GM19372 (cell line): ENCODE measurements around the gene TEKTIP1.
A peak's percentile ranks its signal among the peaks of the same experiment; 100 is the strongest.
"Not testable (repeated sequence)": the region's sequence is repeated elsewhere in the genome, so short reads cannot be mapped to it uniquely, and the experiment has no call there.

ENCODE experiments used
- ATAC-seq: cut with Tn5 transposase; IDR thresholded peaks from one replicate; pipeline ENCODE4 v1.9.1; 2021; ENCODE audit warnings: mild to moderate bottlenecking, low read depth, moderate library complexity; ENCODE audit not compliant: unreplicated experiment

The TEKTIP1 gene

DNA sequence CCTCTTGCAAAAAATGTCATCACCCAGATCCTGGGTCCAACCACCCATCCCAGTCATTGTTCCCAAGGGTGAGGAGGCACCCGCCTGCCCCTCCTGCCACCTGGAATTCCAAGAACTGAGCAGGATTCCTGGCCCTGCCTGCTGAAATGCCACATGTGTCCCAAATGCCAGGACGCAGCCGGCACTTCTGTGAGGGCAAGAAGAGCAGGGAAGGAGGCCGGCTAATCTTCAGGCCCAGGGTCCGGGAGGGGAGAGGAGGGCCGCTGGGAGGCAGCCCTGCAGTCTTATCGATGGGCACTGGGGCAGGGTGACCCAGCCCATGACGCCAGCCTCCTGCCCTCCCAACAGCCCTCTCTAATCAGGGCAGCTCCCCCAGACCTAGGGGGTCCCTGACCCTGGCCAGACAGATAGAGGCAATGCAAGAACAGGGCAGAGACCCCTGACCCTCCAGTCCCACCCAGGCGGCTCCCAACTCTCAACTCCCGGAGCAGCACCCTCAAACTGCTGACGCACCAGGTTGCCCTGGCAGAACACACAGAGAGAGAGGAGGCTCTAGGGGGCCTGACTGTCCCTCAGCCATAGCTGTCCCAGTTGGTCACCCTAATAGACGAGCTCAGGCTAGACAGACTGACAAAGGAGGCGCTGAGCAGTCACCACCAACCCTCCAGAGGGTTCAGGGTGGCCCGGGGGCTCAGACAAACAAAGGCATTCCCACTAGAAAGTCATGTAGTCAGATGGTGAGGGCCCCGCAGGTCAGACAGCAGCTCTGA is 16.9 kb downstream of the TEKTIP1 start:
- no peak for ATAC-seq

- no peak for ATAC-seq
These were observed 17.5 kb downstream of the TEKTIP1 start for GRCh38 chr19:3556423-3556977.

DNA sequence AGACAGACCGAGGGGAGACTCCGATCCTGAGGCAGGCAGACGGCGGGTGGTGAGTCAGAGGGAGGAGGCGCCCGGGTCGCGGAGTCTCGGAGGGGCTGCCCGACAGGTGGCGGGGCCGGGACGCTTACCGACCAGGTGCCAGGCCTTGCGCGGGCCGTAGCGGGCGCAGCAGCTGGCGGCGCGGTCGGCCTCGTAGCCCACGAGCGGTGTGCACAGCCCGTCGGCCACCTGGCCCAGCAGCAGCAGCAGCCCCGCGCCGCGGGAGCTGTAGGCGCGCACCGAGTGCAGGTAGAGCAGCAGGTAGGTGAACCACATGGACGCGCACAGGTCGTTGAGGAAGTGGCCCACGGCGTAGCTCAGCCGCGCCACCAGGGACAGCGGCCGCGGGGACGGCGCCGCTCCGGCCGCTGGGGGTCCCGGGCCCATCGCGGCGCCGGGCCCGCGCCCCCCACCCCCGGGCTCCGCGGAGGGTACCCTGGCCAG is 18.0 kb downstream of the TEKTIP1 start:
- peak; percentile 32 for ATAC-seq

DNA sequence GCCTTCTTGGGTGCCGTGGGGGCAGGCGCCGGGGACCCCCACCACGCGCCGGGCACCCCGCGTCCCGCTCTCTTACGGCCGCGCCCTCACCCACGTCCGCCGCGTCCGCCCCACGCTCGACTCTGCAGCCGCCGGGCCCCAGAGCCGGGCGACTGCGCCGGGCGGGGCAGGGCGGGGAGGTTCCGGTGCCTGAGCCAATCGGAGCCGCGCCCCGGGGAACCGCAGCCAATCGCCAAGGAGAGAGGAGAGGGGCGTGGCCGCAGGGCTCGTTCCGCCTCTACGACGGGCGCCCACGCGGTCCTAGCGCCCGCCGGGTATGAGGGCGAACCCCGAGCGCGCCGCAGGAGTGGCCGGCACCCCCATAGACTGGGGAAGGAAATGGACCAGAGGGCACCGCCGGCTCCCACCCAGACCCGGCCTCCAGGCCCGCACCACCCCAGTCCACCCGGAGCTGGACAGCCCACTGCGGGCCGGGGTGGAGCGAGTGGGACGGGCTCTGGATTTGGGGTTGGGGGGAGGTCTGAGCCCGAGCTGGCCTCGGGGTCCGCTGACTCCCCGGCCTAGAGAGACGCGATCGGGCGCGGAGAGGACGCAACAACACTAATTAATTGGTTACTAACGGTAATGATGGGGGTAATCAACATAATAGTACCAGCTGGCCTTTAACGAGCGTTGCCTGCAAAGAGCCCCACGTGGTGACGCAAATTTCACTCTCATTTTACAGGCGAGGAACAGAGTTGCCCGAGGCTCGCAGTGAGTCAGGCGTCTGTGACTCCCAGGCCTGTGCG is 18.7 kb downstream of the TEKTIP1 start, which contains the start of gene MFSD12:
MFSD12 (minus strand) TSS at position 126 of the 788 bp plus-strand sequence. CDS start 183 bp downstream, outside the sequence.
- ATAC-seq = peak; percentile 89

DNA sequence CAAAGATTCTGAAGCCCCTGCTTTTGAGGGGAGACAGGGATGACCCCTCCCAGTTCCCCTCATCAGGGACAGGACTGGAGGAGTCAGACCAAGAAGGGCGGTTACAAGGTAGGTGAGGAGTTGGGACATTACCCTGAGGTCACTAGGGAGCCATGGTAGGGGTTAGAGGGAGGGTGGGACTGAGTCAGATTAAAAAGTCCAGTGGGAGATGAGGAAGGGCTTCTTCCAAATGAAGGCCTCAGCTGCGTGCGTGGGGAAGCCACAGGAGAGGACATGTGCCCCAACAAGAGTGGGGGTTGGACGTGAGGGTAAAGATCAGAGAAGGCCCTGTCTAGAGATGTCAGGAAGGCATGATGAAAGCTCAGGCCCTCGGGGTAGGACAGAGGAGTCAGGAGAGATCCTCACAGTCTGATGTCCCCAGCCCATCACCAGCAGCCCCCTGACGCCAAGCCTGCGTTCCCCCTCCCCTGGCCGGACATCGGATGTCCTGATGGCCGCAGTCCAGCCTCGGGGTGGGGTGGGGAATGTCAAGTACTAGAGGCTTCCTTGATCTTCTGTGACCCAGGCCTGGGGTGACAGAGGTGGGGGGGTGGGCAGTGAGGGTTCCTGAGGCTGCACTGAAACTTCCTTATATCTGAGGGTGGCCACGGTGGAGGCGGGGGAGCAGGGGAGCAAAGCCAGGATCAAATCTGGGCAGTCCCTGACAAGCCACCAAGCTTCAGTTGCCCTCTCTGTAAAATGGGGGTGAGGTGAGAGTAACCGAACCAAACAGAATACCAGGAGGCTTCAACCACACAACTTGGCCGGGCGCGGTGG is 24.9 kb downstream of the TEKTIP1 start:
- ATAC-seq = no peak

GRCh38 chr19:3565139-3565538 is 26.2 kb downstream of the TEKTIP1 start:
- ATAC-seq = no peak

DNA sequence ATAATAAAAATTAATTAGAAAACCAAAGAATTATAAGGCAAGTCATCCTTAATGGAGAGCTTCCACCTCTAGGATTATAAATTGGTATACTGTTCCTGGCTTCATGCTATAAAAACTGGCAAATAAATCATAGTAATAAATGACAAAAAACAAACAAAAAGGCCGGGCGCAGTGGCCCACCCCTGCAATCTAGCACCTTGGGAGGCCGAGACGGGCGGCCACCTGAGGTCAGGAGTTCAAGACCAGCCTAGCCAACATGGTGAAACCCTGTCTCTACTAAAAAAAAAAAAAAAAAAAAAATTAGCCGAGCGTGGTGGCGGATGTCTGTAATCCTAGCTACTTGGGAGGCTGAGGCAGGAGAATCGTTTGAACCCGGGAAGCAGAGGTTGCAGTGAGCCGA is 31.1 kb downstream of the TEKTIP1 start:
- not testable (repeated sequence) for ATAC-seq

DNA sequence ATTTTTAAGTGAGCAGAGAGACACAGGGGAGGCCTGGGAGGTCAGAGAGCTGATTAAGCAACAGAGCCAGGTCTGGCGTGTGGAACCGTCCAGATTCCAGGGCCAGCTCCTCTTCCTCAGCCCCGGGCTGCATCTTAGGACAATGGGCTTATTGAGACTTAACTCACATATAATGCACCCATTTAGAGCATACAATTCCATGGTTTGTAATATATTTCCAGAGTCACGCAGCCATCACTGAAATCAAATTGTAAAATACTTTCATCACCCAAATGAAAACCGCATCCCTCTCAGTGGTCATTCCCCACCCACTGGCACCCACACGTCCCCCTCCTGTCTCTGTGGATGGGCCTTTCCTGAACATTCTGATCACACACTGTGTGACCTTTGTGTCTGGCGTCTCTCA is 31.6 kb downstream of the TEKTIP1 start:
- no peak for ATAC-seq

DNA sequence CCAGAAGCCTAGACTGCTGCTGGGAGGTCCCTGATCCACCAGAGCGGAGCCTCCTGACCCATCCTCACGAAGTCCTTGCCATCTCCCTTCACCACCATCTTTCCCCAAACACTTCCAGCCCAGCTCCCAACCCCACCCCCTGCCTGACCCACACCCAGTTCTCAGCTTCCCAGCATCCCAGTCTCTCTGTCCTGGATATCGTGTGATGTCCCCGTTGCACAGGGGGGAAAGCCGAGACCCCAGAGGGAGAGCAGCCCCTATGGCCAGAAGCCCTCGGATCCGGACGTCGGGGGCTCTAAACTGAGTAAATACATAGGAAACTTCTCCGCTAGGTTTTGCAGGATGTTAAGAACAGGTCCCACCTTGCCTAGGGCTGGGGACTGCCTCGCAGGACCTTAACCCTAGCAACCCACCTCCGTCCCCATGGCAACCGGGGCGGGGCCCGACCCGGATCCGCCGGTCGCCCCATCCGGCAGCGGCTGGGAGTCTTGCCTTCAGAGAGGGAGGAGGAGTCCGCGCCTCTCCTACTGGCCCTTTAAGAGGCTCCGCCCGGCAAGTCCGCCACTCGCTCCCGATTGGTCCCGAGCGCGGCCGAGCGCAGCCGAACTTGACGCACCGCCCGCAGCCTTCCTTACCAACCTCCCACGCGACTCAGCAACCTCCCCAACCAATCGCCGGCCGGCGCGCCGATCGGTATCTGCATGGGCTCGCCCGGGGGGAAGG is 33.3 kb downstream of the TEKTIP1 start:
- peak; percentile 84 for ATAC-seq

GRCh38 chr19:3572855-3573161 is 33.8 kb downstream of the TEKTIP1 start, which contains the start of gene HMG20B:
HMG20B (plus strand) TSS chr19:3572944; CDS start chr19:3573310, 366 bp downstream.
- ATAC-seq = no peak

DNA sequence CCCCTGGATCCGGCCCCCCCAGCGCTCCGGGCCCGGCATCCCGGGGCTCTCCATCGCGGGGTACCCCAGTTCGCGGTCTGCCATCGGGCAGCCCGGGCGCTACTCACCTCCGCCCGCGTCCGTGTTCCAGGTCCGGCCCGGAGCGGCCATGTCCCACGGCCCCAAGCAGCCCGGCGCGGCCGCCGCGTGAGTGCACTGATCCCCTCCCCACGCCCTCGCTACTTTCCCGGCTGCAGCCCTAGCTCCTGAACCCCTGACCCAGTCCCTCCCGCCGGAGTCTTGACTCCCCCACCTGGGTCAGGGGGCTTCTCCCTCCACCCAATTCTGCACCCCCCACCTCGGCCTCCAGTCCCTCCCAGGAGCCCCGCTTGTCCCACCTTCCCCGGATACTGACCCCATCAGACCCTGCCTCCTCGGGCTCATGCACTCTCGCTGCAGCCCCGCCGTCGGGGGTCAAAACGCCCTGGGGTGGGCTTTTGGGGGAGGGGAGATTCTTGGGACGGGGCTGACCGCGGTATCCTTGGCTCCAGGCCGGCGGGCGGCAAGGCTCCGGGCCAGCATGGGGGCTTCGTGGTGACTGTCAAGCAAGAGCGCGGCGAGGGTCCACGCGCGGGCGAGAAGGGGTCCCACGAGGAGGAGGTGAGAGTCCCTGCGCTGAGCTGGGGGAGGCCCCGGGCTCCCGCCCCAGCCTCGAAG is 34.3 kb downstream of the TEKTIP1 start:
- ATAC-seq = no peak

GRCh38 chr19:3573858-3574637 is 35.1 kb downstream of the TEKTIP1 start:
- no peak for ATAC-seq

GRCh38 chr19:3575260-3575741 is 36.3 kb downstream of the TEKTIP1 start:
- ATAC-seq = no peak

DNA sequence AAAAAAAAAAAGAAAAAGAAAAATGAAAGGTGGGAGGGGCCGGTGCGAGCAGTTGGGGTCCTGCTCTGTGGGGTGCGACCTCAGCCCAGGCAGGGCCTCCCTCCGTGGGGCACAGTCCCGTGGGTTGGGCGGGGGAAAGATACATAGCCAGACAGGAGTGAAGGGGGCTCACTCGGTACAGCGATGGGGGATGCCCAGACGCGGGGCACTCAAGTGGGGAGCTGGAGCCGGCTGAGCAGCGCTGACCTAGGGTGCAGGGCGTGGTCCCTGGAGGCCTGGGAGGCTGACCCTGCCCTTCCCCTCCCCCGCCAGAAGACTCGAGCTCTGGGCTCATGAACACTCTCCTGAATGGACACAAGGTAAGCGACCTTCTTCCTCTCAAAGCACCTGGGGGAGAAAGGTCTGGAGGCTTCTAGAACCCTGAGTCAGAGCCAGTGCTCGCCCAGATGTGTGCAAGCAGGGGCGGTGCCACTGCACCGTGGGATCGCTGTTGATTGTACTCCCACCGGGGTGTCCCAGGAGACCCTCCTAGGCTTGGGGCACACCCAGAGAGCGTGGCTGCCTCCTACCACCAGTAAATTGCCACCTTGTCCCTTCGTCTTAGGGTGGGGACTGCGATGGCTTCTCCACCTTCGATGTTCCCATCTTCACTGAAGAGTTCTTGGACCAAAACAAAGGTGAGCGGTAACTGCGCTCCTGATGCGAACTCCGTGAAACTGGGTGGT is 37.1 kb downstream of the TEKTIP1 start:
- no peak for ATAC-seq

DNA sequence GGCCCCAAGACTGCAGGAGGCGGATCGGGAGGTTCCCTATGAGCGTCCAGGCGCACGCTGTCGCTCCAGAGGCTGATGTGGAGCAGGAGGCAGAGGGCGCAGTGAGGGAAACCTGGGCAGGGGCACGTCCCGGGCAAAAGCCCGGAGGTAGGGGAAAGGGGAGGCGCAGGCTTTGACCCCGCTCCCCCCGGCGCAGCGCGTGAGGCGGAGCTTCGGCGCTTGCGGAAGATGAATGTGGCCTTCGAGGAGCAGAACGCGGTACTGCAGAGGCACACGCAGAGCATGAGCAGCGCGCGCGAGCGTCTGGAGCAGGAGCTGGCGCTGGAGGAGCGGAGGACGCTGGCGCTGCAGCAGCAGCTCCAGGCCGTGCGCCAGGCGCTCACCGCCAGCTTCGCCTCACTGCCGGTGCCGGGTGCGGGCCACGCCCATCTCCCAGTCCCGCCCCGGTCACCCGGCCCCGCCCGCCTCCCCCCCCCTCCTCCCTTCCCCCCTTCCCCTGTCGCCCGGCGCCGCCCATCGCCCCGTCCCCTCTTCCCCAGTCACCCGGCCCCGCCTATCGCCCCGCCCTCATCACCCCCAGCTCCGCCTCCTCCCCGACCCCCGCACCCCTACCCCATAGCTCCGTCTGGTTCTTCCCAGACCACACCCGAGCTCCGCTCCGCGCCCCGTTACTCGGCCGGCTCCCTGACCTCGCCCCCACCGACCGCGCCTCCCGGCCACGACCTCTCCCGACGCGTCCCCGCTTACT is 37.9 kb downstream of the TEKTIP1 start:
- ATAC-seq = no peak

DNA sequence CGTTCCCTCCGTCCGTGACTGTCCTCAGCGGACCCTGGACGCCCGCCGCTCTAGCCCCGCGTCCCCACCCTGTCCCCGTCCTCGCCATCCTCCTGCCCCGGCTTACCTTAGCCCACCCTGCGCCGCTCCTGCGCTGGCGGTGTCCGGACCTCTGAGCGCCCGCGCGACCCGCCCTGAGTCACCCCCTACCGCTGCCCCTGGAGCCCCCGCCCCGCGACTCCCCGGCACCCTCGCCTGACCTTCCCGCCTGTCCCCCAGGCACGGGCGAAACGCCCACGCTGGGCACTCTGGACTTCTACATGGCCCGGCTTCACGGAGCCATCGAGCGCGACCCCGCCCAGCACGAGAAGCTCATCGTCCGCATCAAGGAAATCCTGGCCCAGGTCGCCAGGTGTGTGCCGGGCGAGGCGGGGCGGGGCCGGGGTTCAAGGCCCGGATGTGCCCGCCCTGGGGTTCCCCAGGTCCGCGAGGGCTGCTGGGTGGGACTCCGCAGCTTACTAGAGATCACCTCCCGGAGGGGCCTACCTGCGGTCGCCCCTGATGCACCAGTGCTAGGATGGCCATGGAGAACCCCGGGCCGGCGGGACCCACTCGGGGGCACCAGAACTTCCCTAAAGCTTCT is 38.9 kb downstream of the TEKTIP1 start:
- no peak for ATAC-seq

GRCh38 chr19:3578390-3578789 is 39.4 kb downstream of the TEKTIP1 start:
- ATAC-seq = no peak
